WI38 (cell line): ENCODE results near the gene CHGA.

Source experiments
- H3K4me3 ChIP-seq: 2 replicates; pipeline ENCODE4 v1.5.1; 2011; ENCODE audit warnings: low read depth, mild to moderate bottlenecking, control low read depth, low read length
- TF ChIP-seq, protein P1 (sequence below): IDR thresholded peaks from 2 replicates; pipeline ENCODE4 v1.5.1; 2012; ENCODE audit warnings: low read depth, mild to moderate bottlenecking, control low read depth, low read length

Gene CHGA

DNA sequence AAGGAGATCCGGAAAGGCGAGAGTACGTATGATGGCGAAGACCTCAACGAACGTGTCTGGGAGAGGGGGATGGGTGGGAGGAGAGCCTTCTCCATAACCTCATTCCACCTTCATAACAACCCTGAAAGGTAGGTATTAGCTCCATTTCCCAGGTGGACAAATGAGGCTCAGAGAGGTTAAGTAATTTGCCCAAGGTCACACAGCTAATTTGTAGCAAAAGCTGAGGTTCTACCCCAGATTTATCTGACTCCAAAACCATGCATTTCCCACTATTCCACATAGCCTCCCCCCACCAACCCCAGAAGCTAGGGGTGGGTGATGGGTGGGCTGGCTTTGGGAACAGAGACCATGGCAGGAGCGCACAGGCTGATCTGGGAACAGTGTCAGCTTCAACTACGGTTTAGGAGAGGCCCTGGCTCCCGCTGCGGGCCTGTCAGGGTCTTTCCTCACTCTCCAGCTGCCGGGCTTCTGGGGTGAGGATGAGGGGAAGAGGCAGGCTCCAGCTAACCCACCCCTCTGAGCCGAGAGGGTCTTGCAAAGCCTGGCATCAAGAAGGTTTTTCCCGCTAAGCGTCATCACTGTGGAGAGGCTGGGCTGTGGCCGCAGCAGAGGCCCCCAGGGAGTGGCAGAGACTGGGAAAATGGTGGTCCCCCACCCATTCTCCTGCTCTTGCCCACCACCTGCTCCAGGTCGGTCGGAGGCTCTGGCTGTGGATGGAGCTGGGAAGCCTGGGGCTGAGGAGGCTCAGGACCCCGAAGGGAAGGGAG is 8.9 kb downstream of the CHGA start:
- H3K4me3 ChIP-seq: no peak overlapping the region
- TF ChIP-seq, protein P1, sequence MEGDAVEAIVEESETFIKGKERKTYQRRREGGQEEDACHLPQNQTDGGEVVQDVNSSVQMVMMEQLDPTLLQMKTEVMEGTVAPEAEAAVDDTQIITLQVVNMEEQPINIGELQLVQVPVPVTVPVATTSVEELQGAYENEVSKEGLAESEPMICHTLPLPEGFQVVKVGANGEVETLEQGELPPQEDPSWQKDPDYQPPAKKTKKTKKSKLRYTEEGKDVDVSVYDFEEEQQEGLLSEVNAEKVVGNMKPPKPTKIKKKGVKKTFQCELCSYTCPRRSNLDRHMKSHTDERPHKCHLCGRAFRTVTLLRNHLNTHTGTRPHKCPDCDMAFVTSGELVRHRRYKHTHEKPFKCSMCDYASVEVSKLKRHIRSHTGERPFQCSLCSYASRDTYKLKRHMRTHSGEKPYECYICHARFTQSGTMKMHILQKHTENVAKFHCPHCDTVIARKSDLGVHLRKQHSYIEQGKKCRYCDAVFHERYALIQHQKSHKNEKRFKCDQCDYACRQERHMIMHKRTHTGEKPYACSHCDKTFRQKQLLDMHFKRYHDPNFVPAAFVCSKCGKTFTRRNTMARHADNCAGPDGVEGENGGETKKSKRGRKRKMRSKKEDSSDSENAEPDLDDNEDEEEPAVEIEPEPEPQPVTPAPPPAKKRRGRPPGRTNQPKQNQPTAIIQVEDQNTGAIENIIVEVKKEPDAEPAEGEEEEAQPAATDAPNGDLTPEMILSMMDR: no peak

DNA sequence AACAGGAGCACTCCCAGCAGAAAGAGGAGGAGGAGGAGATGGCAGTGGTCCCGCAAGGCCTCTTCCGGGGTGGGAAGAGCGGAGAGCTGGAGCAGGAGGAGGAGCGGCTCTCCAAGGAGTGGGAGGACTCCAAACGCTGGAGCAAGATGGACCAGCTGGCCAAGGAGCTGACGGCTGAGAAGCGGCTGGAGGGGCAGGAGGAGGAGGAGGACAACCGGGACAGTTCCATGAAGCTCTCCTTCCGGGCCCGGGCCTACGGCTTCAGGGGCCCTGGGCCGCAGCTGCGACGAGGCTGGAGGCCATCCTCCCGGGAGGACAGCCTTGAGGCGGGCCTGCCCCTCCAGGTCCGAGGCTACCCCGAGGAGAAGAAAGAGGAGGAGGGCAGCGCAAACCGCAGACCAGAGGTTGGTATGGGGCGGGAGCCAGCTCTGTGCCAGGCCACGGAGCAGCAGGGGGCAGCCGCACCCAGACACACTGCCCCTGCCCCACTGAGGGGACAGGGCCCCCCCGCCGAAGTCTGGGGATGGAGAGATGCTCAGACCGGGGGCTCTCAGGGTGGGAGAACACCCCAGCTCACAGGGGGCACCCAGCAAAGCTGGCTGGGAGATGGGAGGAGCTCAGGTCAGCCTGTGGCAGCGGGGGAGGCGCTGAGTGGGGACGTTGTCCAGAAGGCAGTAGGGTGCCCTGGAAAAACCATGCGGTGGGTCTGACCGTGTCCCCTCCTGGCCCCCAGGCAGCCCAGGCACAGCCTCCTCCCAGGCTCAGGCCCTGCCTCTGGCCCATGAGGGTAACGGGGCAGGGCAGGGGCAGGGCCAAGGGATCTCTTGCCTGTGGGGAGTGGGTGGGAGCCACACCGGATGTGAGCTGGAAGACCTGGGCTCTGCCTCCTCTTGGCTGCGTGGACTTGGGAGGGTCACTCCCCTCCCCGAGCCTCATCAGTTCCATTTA is 9.8 kb downstream of the CHGA start:
- H3K4me3 ChIP-seq: no peak overlapping the region
- TF ChIP-seq, protein P1: no peak

DNA sequence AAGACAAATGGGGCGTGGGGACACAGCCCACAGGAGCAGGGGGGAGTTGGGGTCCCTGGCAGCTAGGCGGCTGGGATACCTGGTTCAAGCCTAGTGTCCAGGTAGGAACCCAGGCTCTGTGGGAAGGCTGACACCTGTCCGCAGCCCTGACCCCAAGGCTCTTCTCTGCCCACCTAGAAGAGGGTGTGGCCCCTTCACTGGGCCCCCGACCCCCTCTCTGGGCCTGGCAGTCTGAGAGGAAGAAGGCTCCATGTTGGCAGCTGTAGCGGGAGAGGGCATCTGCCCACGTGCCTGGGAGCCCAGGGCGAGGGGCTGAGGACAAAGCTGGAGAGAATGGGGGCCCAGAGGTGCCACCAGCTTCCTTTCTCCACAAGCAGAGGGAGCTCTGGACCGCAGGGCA is 10.5 kb downstream of the CHGA start:
- H3K4me3 ChIP-seq: no peak overlapping the region
- TF ChIP-seq, protein P1: no peak

DNA sequence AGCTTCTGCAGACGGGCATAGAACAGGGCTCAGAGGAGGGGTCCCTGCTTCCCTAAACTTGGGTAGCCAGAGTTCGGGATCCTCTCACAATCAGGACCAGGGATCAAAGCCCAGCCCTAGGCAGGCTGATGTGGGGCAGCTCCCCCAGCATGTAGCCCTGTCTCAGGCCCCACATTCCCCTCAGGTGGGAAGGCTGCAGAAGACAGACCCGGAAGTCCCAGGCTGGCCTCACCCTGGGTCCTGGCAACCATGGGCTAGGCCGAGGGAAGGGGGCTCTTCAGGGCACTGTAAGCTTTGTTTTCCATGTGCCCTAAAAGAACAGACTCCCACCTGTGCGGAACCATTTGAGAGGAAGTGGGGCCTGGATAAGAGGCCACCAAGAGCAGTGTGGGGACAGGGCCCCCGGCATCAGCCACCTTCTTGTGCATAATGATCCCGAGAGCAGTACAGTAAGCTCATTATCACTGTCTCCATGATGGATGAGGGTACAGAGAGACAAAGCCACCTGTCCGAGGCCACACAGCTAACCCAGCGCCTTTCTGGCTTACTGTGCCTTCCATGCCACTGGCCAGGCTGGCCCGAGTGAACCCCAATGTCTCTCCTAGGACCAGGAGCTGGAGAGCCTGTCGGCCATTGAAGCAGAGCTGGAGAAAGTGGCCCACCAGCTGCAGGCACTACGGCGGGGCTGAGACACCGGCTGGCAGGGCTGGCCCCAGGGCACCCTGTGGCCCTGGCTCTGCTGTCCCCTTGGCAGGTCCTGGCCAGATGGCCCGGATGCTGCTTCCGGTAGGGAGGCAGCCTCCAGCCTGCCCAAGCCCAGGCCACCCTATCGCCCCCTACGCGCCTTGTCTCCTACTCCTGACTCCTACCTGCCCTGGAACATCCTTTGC is 11.5 kb downstream of the CHGA start:
- TF ChIP-seq, protein P1: no peak
- H3K4me3 ChIP-seq: no peak overlapping the region

DNA sequence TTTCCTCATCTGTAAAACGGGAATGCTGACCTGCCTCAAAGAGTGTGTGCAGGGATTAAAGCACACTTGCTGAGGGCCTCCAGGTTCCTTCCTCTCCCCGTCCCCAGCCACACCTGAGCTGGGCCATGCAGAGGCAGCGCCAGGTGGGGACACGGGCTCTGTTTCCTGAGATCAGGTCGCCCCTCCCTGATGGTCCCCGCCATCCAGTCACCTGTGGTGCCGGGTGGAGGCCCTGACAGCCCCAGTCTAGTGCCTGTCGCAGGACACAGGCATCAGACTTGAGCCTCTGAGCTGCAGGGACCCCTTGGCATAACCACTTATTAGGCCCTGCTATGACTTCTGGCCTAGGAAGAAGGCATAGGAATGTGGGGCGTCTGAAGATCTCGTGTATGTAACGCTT is 12.5 kb downstream of the CHGA start:
- TF ChIP-seq, protein P1: no peak
- H3K4me3 ChIP-seq: no peak overlapping the region

DNA sequence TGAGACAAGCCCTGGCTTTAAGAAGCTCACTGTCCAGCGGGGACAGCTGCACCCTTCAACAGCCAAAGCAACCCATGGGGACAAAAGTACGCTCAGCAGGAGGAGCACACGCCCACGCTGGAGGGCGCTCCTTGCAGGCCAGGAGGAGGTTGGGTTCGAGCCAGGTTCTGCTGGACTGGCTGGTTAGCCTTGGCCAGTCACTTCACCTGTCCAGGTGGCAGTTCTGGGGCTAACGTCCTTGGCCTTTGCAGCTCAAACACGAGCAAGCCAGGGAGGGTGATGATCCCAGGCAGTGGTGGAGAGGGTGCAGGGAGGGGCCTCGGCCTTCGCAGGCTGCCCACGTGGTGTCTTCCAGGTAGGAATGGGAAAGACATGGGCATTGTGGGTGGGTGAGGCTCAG is 13.1 kb downstream of the CHGA start:
- TF ChIP-seq, protein P1: no peak
- no peak overlapping the region for H3K4me3 ChIP-seq
